Astrocyte (in vitro differentiated cells and primary cell): ENCODE data around the gene THRAP3. TPM values are rescaled to one million over a fixed set of nuclear protein-coding genes. Genes with fewer than 3 reads are reported as not detected.

Experiments
- DNase-seq: peaks from one replicate; pipeline ENCODE4 v3.0.0-alpha.2; 2010; ENCODE audit warnings: low read depth
- FAIRE-seq: peaks from 2 replicates; lab custom pipeline; 2011; peaks lifted over from hg19 to GRCh38; lab: Jason Lieb, UNC
- H2AFZ ChIP-seq: 2 replicates; pipeline ENCODE4 v1.6.0; 2012; ENCODE audit warnings: low read depth, low read length, inconsistent platforms
- H3K27ac ChIP-seq: 2 replicates; pipeline ENCODE4 v1.5.1; 2011; ENCODE audit warnings: low read depth, low read length, inconsistent platforms
- H3K27me3 ChIP-seq: 2 replicates; pipeline ENCODE4 v1.6.0; 2011; ENCODE audit warnings: low read length, inconsistent platforms; ENCODE audit not compliant: insufficient read depth
- H3K36me3 ChIP-seq: 2 replicates; pipeline ENCODE4 v1.5.1; 2011; ENCODE audit warnings: low read length, inconsistent platforms; ENCODE audit not compliant: insufficient read depth
- H3K4me1 ChIP-seq: 2 replicates; pipeline ENCODE4 v1.5.1; 2011; ENCODE audit warnings: low read length, inconsistent platforms; ENCODE audit not compliant: insufficient read depth
- H3K4me2 ChIP-seq: 2 replicates; pipeline ENCODE4 v1.6.0; 2012; ENCODE audit warnings: low read length, inconsistent platforms
- H3K4me3 ChIP-seq: 2 replicates; pipeline ENCODE4 v1.5.1; 2011; ENCODE audit warnings: low read depth, mild to moderate bottlenecking, low read length, inconsistent platforms; ENCODE audit not compliant: insufficient read depth
- H3K79me2 ChIP-seq: 2 replicates; pipeline ENCODE4 v1.6.0; 2012; ENCODE audit warnings: mild to moderate bottlenecking, low read length, inconsistent platforms; ENCODE audit not compliant: insufficient read depth
- H3K9ac ChIP-seq: 2 replicates; pipeline ENCODE4 v1.6.0; 2012; ENCODE audit warnings: mild to moderate bottlenecking, low read length, inconsistent platforms
- H3K9me3 ChIP-seq: 2 replicates; pipeline ENCODE4 v1.5.1; 2012; ENCODE audit warnings: low read depth, mild to moderate bottlenecking, low read length, inconsistent platforms; ENCODE audit not compliant: insufficient read depth
- H4K20me1 ChIP-seq: 2 replicates; pipeline ENCODE4 v1.6.0; 2012; ENCODE audit warnings: low read length, inconsistent platforms; ENCODE audit not compliant: insufficient read depth
- H3K27ac Mint-ChIP-seq: one replicate; pipeline ENCODE4 v1.8.0; 2021; ENCODE audit warnings: mild to moderate bottlenecking, mixed read lengths; ENCODE audit not compliant: unreplicated experiment
- H3K27me3 Mint-ChIP-seq: one replicate; pipeline ENCODE4 v1.8.0; 2021; ENCODE audit warnings: low read depth, mixed read lengths; ENCODE audit not compliant: unreplicated experiment
- H3K36me3 Mint-ChIP-seq: one replicate; pipeline ENCODE4 v1.8.0; 2021; ENCODE audit warnings: low read depth, mixed read lengths; ENCODE audit not compliant: unreplicated experiment
- H3K4me1 Mint-ChIP-seq: one replicate; pipeline ENCODE4 v1.8.0; 2021; ENCODE audit warnings: low read depth, mixed read lengths; ENCODE audit not compliant: unreplicated experiment
- H3K4me3 Mint-ChIP-seq: one replicate; pipeline ENCODE4 v1.8.0; 2021; ENCODE audit warnings: mild to moderate bottlenecking, moderate library complexity, mixed read lengths; ENCODE audit not compliant: unreplicated experiment
- H3K9me3 Mint-ChIP-seq: one replicate; pipeline ENCODE4 v1.8.0; 2021; ENCODE audit warnings: mild to moderate bottlenecking, mixed read lengths; ENCODE audit not compliant: unreplicated experiment
- CTCF ChIP-seq: IDR thresholded peaks from 2 replicates; pipeline ENCODE4 v1.5.1; 2011; ENCODE audit warnings: low read depth, mild to moderate bottlenecking, inconsistent platforms, low read length, moderate library complexity; ENCODE audit not compliant: insufficient read depth
- EZH2 ChIP-seq: IDR thresholded peaks from 2 replicates; pipeline ENCODE4 v1.6.1; 2012; ENCODE audit warnings: mild to moderate bottlenecking, low read length, inconsistent platforms; ENCODE audit not compliant: insufficient read depth
- total RNA-seq: library from RNA; stranded (reverse); gene quantifications from 2 replicates; pipeline ENCODE4 v1.2.1, GENCODE V29; 2021

The THRAP3 gene
- total RNA-seq, 1 donor from 2014 or later: 109 TPM

- Histone ChIP-seq H3K4me1 (peaks cover 42% of the 10 kb centered on the region), H3K4me3 (no peak overlapping the region), H2AFZ (no peak overlapping the region), H3K4me2 (no peak overlapping the region), H3K36me3 (peaks cover 30% of the 10 kb centered on the region), H3K79me2 (peaks cover 22% of the 10 kb centered on the region), H4K20me1 (peaks cover 12% of the 10 kb centered on the region), H3K9me3 (no peaks in the 10 kb centered on the region), H3K9ac (no peak overlapping the region), H3K27ac (no peak overlapping the region), H3K27me3 (no peaks in the 10 kb centered on the region)
- TF ChIP-seq EZH2 (no peak), CTCF (no peak)
- Mint-ChIP-seq H3K27ac (no peak overlapping the region), H3K4me1 (peaks cover 45% of the 10 kb centered on the region), H3K9me3 (no peaks in the 10 kb centered on the region), H3K4me3 (no peak overlapping the region), H3K27me3 (no peaks in the 10 kb centered on the region), H3K36me3 (peaks cover 37% of the 10 kb centered on the region)
- no peak for DNase-seq
- FAIRE-seq: no peak
These were observed 130.2 kb downstream of the THRAP3 start for GRCh38 chr1:36354486-36354885.

Other genes with a start within 250 kb of the THRAP3 start
- gene TEKT2, start 140.3 kb upstream of the THRAP3 start, total RNA-seq: 0.38 and 0.39 TPM in 2 replicates
- 28.7 and 32.2 TPM in 2 replicates for gene ADPRS, start 135.6 kb upstream of the THRAP3 start, total RNA-seq
- 3.4 and 10.8 TPM in 2 replicates for gene COL8A2, start 99.2 kb upstream of the THRAP3 start, total RNA-seq
- 87.1 and 87.6 TPM in 2 replicates for gene TRAPPC3, start 75.0 kb upstream of the THRAP3 start, total RNA-seq
- gene MAP7D1, start 68.3 kb upstream of the THRAP3 start, total RNA-seq: 259 and 271 TPM in 2 replicates
- 13.6 and 16.3 TPM in 2 replicates for gene SH3D21, start 81.9 kb downstream of the THRAP3 start, total RNA-seq
- gene EVA1B, start 99.2 kb downstream of the THRAP3 start, total RNA-seq: 57.3 and 63.0 TPM in 2 replicates
- gene STK40, start 161.5 kb downstream of the THRAP3 start, total RNA-seq: 69.6 and 71.1 TPM in 2 replicates
- 48.9 and 53.5 TPM in 2 replicates for gene LSM10, start 173.5 kb downstream of the THRAP3 start, total RNA-seq
- 4.2 and 6.3 TPM in 2 replicates for gene OSCP1, start 226.0 kb downstream of the THRAP3 start, total RNA-seq
- gene MRPS15, start 239.9 kb downstream of the THRAP3 start, total RNA-seq: 66.0 and 70.9 TPM in 2 replicates